ENCODE results near the gene PPFIA1.

Gene PPFIA1

GRCh38 chr11:70352601-70353000, 82.1 kb downstream of the PPFIA1 start:
- H4K20me1 ChIP-seq (ENCODE audit: insufficient read depth, low read length): no peaks in the 10 kb centered on the region

GRCh38 chr11:70353329-70353728, 82.8 kb downstream of the PPFIA1 start:
- H3K4me1 ChIP-seq (ENCODE audit: low read length): no peaks in the 10 kb centered on the region
- no peak overlapping the region for H3K9ac ChIP-seq (ENCODE audit: low read length)
- no peaks in the 10 kb centered on the region for H4K20me1 ChIP-seq (ENCODE audit: insufficient read depth, low read length)
- no peaks in the 10 kb centered on the region for H3K9me3 ChIP-seq (ENCODE audit: insufficient read depth, low read length)
- H2AFZ ChIP-seq (ENCODE audit: low read depth, low read length): no peak overlapping the region
- peaks cover 48% of the 10 kb centered on the region for H3K36me3 ChIP-seq (replicated peaks; ENCODE audit: low read depth, low read length)
- no peak overlapping the region for H3K4me3 ChIP-seq (ENCODE audit: low read length)
- H3K27ac ChIP-seq (ENCODE audit: low read length): no peak overlapping the region
- TF ChIP-seq EZH2phosphoT487 (IDR thresholded peaks at IDR 0.05; ENCODE audit: low read depth): no peak
- TF ChIP-seq CTCF (IDR thresholded peaks at IDR 0.05; ENCODE audit: low read depth, low read length): no peak
- H3K4me2 ChIP-seq (ENCODE audit: low read length): no peak overlapping the region
- H3K79me2 ChIP-seq (ENCODE audit: low read length): no peaks in the 10 kb centered on the region
- H3K27me3 ChIP-seq (ENCODE audit: low read depth, low read length): no peaks in the 10 kb centered on the region

More at GRCh38 chr11:70352601-70353000, 82.1 kb downstream of the PPFIA1 start:
- no peak overlapping the region for H3K9ac ChIP-seq (ENCODE audit: low read length)
- H2AFZ ChIP-seq (ENCODE audit: low read depth, low read length): no peak overlapping the region
- no peak overlapping the region for H3K4me3 ChIP-seq (ENCODE audit: low read length)
- H3K27ac ChIP-seq (ENCODE audit: low read length): no peak overlapping the region
- H3K4me2 ChIP-seq (ENCODE audit: low read length): no peak overlapping the region
- no peak for TF ChIP-seq EZH2phosphoT487 (IDR thresholded peaks at IDR 0.05; ENCODE audit: low read depth)
- TF ChIP-seq CTCF (IDR thresholded peaks at IDR 0.05; ENCODE audit: low read depth, low read length): no peak
- peaks cover 48% of the 10 kb centered on the region for H3K36me3 ChIP-seq (replicated peaks; ENCODE audit: low read depth, low read length)
- H3K4me1 ChIP-seq (ENCODE audit: low read length): no peaks in the 10 kb centered on the region
- H3K27me3 ChIP-seq (ENCODE audit: low read depth, low read length): no peaks in the 10 kb centered on the region
- H3K79me2 ChIP-seq (ENCODE audit: low read length): no peaks in the 10 kb centered on the region
- H3K9me3 ChIP-seq (ENCODE audit: insufficient read depth, low read length): no peaks in the 10 kb centered on the region

- H3K4me1 ChIP-seq (ENCODE audit: low read length): no peaks in the 10 kb centered on the region
- no peaks in the 10 kb centered on the region for H3K9me3 ChIP-seq (ENCODE audit: insufficient read depth, low read length)
- H2AFZ ChIP-seq (ENCODE audit: low read depth, low read length): no peak overlapping the region
- H3K4me3 ChIP-seq (ENCODE audit: low read length): no peak overlapping the region
- TF ChIP-seq EZH2phosphoT487 (IDR thresholded peaks at IDR 0.05; ENCODE audit: low read depth): no peak
- TF ChIP-seq CTCF (IDR thresholded peaks at IDR 0.05; ENCODE audit: low read depth, low read length): no peak
- no peaks in the 10 kb centered on the region for H3K79me2 ChIP-seq (ENCODE audit: low read length)
- peaks cover 53% of the 10 kb centered on the region for H3K36me3 ChIP-seq (replicated peaks; ENCODE audit: low read depth, low read length)
- no peak overlapping the region for H3K4me2 ChIP-seq (ENCODE audit: low read length)
- H4K20me1 ChIP-seq (ENCODE audit: insufficient read depth, low read length): no peaks in the 10 kb centered on the region
- no peaks in the 10 kb centered on the region for H3K27me3 ChIP-seq (ENCODE audit: low read depth, low read length)
- no peak overlapping the region for H3K9ac ChIP-seq (ENCODE audit: low read length)
- H3K27ac ChIP-seq (ENCODE audit: low read length): no peak overlapping the region
These were observed 83.5 kb downstream of the PPFIA1 start for GRCh38 chr11:70353900-70354568.

- Histone ChIP-seq H3K4me3 (ENCODE audit: low read length) (no peak overlapping the region), H3K36me3 (replicated peaks; ENCODE audit: low read depth, low read length) (peaks cover 56% of the 10 kb centered on the region), H3K79me2 (ENCODE audit: low read length) (no peaks in the 10 kb centered on the region), H3K27ac (ENCODE audit: low read length) (no peak overlapping the region), H3K9ac (ENCODE audit: low read length) (no peak overlapping the region), H3K27me3 (ENCODE audit: low read depth, low read length) (no peaks in the 10 kb centered on the region), H3K9me3 (ENCODE audit: insufficient read depth, low read length) (no peaks in the 10 kb centered on the region), H2AFZ (ENCODE audit: low read depth, low read length) (no peak overlapping the region), H4K20me1 (ENCODE audit: insufficient read depth, low read length) (no peaks in the 10 kb centered on the region), H3K4me2 (ENCODE audit: low read length) (no peak overlapping the region), H3K4me1 (ENCODE audit: low read length) (no peaks in the 10 kb centered on the region)
- TF ChIP-seq CTCF (IDR thresholded peaks at IDR 0.05; ENCODE audit: low read depth, low read length): no peak
- no peak for TF ChIP-seq EZH2phosphoT487 (IDR thresholded peaks at IDR 0.05; ENCODE audit: low read depth)
These were observed 84.1 kb downstream of the PPFIA1 start for GRCh38 chr11:70354629-70355028.
